Hematopoietic multipotent progenitor cell treated with erythropoietin and hydrocortisone succinate and interleukin-3 and kit ligand, for 17 days (in vitro differentiated cells): ENCODE measurements around the gene AMPH.
A peak's percentile ranks its signal among the peaks of the same experiment; 100 is the strongest.
"Not testable (repeated sequence)": the region's sequence is repeated elsewhere in the genome, so short reads cannot be mapped to it uniquely, and the experiment has no call there.

ENCODE experiments used
- DNase-seq: peaks from one replicate; pipeline ENCODE4 v3.0.0-alpha.2; 2015; ENCODE audit warnings: low spot score

Gene AMPH

DNA sequence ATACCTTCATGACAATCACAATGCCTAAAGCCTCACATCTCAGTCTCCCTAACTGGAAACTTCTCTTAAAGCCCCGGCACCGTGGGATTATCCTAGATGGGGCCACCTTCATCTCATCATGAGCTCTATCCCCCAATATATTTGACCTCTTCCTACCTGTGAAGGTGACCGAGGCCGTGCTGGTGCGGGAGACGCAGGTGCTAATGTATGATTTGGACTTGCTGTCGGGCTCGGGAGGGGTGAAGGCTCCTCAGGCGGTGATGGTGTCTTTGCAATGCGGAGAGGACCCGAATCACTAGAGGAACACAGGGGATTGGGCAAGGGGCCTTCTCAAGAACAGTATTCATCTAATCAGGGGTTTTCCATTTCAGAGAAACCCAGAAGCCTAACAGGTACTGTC lies 168.4 kb downstream of the AMPH start:
- no peak for DNase-seq

DNA sequence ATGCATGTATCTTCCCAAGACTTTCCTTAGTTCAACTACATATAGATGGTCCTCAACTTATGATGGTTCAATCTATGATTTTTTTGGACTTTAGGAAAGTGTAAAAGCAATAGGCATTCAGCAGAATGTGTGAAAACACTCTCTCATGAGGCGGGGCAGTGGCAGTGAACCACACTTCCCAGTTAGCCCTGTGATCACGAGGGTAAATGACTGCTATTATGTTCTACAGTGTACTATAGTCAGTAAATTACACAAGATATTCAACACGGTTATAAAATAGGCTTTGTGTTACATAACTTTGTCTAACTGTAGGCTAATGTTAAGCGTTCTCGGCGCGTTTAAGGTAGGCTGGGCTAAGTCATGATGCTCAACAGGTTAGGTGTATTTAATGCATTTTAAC lies 169.3 kb downstream of the AMPH start:
- no peak for DNase-seq

DNA sequence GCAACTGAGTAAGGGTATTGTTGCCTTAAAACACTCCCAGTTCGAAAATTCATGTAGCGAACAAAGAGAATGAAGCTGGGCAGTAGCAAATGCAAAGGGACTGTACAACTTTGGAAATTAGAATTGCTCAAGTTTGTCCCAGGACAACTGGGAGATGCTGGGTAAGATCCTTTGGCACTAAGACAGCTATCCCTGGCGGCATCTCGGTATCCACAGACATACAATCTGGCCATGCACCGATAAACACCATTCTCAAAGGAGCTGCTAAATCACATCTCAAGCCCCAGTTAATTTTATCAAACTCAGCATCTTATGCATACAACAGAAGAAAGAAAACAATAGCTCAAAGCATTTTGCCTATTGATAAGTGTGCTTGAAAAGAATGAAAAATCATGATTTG lies 177.3 kb downstream of the AMPH start:
- no peak for DNase-seq

DNA sequence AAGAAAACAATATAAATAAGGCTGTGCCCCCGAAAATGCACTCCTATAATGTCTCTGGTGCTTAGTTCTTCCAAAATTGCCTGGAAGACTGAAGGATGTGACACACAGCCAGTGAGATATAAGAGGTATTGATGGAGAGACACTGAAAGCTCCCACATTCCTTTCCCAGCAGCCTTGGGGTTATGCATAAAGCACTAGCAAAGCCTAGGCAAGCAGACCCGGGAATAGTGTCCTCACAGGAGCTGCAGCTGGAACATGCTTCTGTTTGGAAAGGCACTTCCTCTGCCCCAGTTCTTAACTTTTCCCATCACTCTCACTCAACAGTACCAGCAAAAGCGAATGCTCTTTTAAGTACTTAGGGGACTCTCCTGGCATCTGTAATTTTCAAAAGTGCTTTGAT lies 178.0 kb downstream of the AMPH start:
- no peak for DNase-seq

DNA sequence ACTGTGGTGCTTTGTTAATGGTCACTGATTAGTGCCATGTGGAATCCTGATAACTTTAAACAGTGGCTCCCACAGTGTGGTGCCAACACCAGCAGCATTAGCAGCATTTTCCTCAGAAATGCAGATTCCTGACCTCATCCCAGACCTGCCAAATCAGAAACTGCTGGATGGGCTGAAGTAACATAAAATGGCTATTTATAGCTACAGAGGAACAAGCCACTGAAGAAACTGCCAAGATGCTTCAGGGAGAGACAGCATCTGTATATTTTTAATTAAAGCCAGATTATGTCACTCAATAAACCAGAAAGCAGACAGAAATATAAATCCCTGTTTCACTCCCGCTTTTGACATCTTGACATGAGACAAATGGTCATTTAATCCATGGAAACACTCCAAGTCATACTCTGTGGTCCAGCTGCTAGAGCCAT lies 178.5 kb downstream of the AMPH start:
- no peak for DNase-seq

DNA sequence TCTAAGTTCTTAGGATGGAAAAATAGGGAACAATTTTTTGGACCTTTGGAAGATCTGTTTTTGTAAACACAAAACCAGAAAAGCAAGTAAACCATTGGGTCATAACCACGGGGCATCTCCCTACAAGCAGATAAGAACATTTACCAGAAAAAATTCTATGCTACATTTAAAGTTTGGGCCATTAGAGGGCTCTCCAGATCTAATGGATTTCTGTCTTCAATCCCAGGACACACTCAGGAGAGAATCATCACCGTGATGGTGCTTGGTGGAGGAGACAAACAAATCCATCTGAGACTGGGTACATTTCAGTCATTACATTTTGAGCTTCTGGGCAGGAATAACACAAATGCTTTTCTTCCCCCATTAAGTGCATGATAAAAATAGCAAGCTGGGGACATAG lies 179.3 kb downstream of the AMPH start:
- no peak for DNase-seq

DNA sequence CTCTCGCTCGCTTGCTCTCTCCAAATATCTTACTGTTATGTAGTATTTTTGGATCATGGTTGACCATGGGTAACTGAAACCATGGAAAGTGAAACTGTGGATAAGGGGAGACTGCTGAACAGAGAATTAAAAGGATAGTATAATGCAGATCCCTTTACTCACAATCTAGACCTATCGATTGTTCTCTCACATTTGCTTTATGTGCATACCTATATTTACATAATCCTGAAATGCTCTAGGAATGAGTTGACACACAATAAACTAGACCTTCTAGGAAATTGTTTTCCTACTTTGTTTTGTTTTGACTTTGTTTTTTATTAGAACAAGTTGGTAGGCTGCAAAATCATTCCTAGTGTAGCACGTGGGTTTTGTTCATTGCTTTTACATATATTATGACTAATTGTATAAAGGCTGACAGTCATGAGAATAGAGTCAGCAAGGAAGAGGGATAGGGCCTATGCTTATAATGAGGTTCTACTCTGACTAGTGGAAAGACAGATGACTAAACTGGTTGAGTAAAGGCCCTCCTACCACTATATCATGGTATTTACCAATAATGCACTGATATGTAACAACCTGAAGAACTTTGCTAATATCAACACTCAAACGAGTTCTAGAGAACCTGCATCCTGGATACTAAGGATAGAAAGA lies 182.5 kb downstream of the AMPH start:
- DNase-seq = no peak

DNA sequence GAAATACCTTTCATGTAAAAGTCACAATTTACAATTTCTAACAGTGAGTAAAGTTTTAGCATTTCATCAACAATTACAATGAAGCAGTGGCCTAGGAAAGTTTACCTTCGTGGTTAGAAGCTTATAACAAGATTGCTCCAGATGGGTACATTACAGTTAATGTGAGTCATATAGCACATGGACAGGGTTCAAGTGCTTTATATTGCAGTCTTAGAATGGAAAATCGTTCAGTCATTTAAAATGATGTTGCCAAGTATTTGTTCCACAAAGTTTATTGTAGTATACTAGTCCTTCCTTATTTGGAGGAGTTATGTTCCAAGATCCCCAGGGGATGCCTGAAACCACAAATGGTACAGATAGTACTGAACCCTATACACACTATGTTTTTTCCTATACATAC lies 183.1 kb downstream of the AMPH start:
- no peak for DNase-seq

DNA sequence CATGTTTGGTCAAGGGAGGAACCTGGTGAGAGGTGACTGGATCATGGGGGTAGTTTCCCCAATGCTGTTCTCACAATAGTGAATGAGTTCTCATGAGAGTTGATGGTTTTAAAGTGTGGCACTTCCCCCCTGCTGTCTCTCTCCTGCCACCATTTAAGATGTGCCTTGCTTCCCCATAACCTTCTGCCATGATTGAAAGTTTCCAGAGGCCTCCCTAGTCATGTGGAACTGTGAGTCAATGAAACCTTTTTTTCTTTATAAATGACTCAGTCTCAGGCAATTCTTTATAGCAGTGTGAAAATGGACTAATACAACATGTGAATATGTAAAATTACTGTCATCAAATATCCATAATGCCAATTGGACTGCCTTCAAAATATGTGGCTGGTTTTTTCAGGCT lies 192.2 kb downstream of the AMPH start:
- no peak for DNase-seq

DNA sequence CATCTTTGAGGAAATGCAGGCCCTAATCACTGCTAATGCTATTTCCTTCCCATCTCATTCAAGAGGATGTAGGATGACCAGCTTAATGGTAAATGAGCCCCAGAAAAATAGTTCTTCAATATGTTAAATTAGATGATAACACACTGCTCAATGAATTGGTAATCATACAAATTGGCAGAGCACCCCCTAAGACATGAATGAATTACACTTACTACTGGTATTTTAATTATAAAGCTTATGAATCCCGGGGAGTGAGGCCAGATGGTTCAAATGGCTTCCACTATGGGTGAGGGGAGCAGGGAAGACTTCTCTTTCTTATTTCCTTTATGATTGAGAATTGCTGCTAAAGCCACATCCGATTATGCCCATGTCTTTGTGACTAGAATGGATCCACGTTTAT lies 198.5 kb downstream of the AMPH start:
- no peak for DNase-seq

DNA sequence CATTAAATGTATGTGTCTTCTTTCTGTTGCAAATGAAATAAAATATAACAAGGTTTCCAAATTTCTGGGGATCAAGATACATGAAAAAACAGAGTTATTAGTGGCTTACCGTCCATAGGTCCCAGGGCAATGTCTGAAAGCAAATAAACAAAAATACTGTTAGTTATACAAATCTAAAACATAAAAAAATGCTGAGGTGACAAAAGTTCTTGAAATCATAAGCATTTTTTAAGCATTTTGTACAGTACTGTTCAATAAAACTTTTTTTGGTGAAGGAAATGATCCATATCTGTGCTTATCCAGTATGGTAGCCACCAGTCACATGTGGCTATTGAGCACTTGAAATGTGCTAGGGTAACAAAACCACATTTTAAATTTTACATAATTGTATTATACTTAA lies 199.1 kb downstream of the AMPH start:
- DNase-seq = no peak

DNA sequence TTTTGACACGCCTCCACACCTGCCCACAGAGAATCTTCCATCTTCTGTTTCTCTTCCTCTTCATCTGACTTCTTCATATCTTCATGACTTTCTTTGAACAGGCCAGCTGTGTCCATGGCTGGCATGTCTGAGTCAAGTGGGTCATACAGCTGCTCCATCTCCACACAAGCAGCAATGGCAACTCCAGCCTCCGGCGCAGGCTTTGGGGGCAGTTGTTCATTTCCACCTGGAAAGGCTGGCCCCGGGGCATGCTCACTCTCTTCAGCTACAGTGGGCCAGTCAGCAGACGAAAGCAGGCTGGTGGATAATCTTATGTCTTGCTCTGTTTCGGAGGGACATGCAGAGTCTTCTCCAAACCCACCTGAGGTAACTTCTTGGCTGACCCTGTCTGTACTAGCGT lies 202.1 kb downstream of the AMPH start:
- no peak for DNase-seq

DNA sequence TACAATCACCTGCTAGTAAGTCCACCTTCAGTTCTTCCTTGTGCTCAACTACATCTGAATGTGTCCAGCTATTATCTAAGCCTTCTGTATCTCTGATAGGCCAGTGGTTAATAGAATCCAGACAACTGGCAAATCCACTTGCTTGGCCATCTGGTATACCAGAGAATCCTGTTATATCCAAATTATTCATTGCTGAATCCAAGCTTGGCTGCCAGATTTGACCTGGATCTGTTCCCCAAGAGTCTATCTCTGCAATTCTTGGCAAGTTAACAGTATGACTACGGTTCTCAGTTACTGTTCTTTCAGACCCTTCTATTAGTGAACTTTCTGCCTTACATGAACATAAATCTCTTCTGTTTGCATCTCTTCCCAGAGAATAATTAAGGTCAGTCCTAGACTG lies 203.1 kb downstream of the AMPH start:
- no peak for DNase-seq

DNA sequence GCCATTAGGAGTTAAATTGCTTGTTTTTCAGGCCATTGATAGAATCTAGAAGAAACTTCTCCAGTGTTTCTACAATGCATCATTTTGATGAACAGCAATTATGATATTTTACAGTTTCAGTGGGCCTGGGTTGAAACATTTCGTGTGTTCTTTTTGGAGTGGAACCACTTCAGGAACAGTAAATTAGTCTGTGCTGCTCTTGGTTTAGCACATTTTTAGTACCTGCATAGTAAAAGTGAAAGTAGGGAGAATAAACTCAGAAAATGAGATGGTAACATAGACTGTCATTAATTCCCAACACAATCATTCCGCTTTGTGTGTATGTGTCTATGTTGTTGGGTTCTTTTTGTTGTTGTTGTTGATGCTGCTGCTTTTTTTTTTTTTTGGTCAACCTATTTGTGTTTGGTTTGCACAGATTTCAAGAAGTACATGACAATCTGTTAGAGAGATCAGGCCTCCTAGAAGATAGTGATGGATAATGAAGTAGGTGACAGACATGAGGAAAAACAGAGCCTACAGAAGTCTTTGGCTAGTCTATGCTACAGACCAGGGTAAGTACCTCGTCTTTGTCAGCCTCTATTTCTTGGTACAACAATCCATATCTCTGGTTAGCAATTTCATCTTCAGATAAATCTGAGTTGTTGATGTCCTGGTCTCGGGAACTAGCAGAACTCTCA lies 203.8 kb downstream of the AMPH start:
- DNase-seq = no peak

DNA sequence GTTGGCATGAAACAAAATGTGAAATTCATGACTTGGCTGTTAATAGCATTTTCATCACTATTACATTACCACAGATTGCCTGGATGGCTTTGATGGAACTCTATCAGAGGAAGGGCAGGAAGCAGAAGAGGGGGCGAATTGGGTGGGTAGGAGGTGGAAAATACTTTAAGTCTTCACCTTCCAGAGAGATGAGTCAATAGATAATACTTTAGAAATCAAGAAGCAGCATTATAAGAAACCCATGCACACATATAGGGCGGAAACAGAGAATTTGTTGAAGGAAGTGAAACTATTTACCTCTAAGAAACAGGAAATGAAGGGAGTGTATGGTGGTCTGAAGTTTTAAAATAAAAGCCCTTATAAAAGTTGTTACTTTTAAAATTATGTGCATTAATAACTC lies 205.7 kb downstream of the AMPH start:
- DNase-seq = no peak

DNA sequence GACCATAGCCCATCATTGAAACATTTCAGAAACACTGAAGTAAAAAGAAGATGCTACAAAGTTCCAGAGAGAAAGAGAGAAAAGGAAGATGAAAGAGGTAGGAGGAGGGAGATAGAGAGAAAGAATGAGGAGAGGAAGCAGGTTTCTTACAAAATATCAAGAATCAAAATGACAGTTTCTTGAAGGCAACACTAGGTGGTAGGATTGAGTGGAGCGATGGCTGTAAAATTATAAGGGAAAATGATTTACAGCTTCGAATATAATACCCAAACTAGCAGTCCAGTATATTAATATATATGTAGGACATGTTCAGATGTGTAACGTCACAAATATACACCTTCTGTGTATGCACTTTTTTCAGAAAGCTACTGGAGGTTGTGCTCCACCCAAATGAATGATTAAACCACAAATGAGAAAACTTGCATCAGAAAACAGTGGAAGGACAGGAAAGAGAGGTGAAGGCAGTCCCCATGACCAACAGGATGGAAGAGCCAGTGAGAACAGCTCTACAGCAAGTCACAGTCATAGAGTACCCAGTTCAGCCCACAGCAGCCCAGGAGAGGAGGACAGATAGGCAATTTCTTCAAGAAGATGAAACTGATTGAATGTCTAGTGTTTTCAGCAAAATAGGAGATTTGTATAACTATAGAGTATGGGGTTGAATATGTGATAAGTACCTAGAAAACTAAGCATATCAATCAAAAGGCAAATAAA lies 206.3 kb downstream of the AMPH start:
- no peak for DNase-seq

DNA sequence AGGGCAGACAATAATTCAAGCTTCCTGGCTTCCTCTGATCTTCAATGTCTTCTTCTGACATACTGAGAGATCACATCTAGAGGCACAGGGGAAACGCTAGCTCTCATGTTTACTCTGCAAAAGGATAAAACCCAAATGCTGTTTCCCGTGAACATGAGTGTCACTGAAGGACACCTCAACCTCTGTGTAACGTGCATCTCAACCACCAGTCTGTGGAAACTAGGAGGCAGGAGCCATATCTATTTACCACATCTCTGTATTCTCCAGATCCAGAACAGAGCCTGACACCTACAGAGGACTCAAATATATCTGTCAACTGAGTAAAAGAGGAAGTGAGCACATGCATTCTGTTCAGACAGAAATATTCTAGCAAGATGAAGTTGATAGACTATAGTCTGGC lies 217.4 kb downstream of the AMPH start:
- no peak for DNase-seq

DNA sequence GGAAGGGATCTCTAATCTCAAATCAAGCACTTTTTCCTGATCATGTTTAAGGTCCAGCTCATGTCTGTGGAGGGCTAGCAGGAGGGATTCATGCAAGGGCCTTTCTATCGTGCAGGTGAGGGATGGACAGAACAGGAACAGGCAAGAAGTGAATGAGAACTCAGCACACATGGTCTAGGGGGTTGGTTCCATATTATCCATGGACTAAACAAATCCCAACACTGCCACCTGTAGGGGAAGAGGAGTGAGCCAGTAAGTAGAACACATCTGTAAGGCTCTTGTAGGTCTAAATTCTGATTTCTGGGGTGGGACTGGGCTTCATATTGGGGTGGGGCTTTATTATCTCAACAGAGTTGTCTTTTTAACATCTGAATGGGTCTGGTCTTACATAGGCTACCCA lies 219.8 kb downstream of the AMPH start:
- no peak for DNase-seq

DNA sequence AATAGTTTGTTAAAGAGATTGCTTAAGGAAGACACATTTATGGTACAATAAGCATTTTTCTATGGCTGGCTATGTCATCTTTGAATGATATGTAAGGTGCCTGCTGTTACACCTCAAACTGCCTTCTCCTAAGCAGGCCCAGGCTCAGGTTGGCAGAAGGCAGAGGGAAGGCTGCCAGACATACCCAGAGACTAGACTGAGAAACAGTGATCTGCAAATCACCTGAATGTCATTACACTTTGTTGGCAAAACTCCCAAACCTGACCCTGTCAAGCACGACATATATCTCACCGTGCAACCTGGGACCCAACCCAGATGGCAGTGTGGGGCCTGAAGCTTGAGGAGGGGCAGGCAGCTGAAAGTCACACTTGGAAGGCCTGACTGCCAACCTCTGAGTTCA lies 221.1 kb downstream of the AMPH start:
- DNase-seq = no peak

DNA sequence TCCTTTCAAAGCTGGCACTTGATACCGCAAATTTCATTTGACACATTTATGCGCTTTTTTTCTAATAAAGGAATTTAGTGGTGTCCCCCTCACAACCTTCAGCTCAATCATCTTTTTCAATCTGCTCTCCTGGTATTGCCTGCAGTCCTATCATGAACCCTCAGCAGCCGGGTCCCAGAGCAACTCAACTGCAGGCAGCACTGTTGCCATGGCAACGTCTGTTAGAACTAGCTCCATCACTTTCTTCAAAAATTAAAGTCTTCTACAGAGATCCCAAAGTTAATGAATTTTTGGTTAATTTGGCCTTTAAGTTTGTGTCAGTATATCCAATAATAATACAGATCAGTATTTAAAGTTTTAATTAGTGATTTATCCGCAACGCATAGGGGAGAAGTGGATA lies 221.6 kb downstream of the AMPH start:
- DNase-seq = no peak

DNA sequence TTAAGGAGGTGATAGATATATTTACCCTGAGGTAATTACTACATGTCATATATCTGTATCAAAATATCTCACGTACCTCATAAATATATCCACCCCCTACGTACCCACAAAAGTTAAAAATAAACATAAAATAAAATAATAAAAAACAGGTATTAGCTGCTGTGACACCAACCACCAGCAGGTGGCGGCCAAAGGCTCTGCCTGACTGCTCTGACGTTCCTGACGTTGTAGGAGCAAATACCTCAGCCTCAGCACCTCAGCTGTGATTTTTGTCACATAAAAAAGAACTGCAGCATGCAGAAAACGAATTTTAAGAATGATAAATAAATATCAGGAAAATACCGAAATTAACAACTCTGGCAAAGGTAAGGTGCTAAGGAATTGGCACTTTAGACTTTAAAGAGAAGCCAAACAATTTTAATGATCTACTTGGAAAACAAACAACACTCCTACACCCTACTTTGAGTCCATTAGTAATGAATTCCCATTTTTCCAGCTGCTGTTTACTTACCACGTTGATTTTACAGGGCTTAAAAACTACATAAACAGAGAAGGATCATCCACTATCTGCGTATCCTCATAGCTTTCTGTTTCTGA lies 232.3 kb downstream of the AMPH start:
- peak; percentile 42 for DNase-seq

DNA sequence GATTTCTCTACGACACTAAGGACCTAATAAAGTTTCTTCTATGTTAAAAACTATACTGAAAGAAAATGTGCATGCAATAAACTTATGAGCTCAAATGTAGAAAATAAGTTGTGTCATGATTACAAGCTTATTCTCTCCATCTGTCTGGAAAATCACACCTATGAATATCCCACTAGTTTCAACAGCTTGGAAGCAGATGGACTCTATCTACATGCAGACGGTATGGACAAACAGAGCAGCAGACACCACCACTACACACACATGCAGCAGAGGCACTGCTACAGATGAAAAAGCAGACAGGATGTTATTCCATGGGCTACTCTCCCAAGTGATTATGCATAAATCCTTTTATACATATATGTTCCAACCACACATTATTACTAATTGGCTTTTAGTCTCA lies 234.3 kb downstream of the AMPH start:
- no peak for DNase-seq

DNA sequence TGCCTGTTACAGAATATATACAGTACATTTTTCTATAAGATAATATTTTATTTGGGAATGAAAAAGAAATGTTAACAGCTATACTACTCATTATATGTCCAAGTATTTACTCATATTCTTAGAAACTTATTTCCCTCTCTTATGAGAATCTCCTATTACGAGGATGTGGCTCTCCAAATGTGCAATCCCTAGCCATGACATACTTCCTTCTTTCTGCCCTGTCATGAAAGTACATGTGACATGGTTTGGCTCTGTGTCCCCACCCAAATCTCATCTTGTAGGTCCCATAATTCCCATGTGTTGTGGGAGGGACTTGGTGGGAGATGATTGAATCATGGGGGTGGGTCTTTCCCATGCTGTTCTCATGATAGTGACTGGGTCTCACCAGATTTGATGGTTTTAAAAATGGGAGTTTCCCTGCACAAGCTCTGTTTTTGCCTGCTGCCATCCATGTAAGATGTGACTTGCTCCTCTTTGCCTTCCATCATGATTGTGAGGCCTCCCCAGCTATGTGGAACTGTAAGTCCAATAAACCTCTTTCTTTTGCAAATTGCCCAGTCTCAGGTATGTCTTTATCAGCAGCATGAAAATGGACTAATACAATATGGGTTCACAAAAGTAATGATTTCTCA lies 235.1 kb downstream of the AMPH start:
- not testable (repeated sequence) for DNase-seq
